Psoas muscle (tissue), 8 donors: ENCODE measurements around the gene RGL2. TPM values are rescaled to one million over a fixed set of nuclear protein-coding genes. Genes with fewer than 3 reads are reported as not detected.
"Not testable (repeated sequence)": the region's sequence is repeated elsewhere in the genome, so short reads cannot be mapped to it uniquely, and the experiment has no call there.

Experiments used
- ATAC-seq, 4 donors: fragments of 200-7000 bp; cut with Tn5 transposase; one replicate each; pipeline ENCODE4 v1.9.1; 2020; ENCODE audit warnings: moderate library complexity in 3 of 4, mild to moderate bottlenecking in 2 of 4
- DNase-seq, 2 donors: peaks; one replicate each; pipeline ENCODE4 v3.0.0-alpha.2; 2020
- H3K27ac ChIP-seq: fragments of 200-600 bp; one replicate; pipeline ENCODE4 v1.8.0; 2022
- H3K27me3 ChIP-seq, 3 donors: fragments of 200-600 bp in 1 of 3; one replicate each; pipeline versions ENCODE4 v1.6.1 to v1.8.0; 2013 to 2022; ENCODE audit warnings: low read length in 2 of 3, mild to moderate bottlenecking in 2 of 3, moderate library complexity in 1 of 3; ENCODE audit not compliant: insufficient read depth in 3 of 3
- H3K36me3 ChIP-seq, 2 donors: fragments of 200-600 bp in 1 of 2; one replicate each; pipeline versions ENCODE4 v1.6.1 to v1.8.0; 2013 to 2022; ENCODE audit warnings: low read depth in 1 of 2, mild to moderate bottlenecking in 1 of 2, moderate library complexity in 1 of 2; ENCODE audit not compliant: insufficient read depth in 1 of 2
- H3K4me1 ChIP-seq: fragments of 200-600 bp; one replicate; pipeline ENCODE4 v1.8.0; 2022
- H3K4me3 ChIP-seq: fragments of 200-600 bp; one replicate; pipeline ENCODE4 v1.8.0; 2022; ENCODE audit warnings: mild to moderate bottlenecking
- H3K9me3 ChIP-seq: fragments of 200-600 bp; one replicate; pipeline ENCODE4 v1.8.0; 2022
- WGBS, 3 donors: extraction: QIAGEN DNeasy Blood & Tissue Kit; methylation state at CpG; one replicate each; pipeline versions ENCODE4 v1.1.6 to v1.1.7; 2013; 5-methylcytosine and 5-hydroxymethylcytosine counted together
- intact Hi-C, 2 donors: fragments of 100-400 bp; cut with DNase I; formaldehyde crosslinking; loops; one replicate each; pipeline versions ENCODE4 v1.11.0 to v1.14.2; 2022
- polyA plus RNA-seq, 3 donors: library from polyadenylated mRNA; stranded (reverse); fragments of 200-250 nt; gene quantifications; one replicate each; pipeline ENCODE4 v1.2.3, GENCODE V29; 2013
- total RNA-seq, 4 donors: library from RNA; stranded (reverse); fragmentation: NEBNext Ultra II Directional in 2 of 4; extraction: Animal tissue kit (Norgen Biotek cat#: 25700) in 2 of 4; gene quantifications; one replicate each; pipeline versions ENCODE4 v1.2.1 to v1.2.4, GENCODE V29; 2021 to 2023
- TF ChIP-seq, protein P1 (sequence below): fragments of 200-600 bp; IDR thresholded peaks from one replicate; pipeline ENCODE4 v1.8.0; 2022; ENCODE audit warnings: antibody characterized with exemption
- donor health status: healthy with polysubstance abuse.
- donor health status: DM: no; HTN: no; CAD: no; lungs with moderate emphysema.
- donor health status: Bipolar disorder and iron deficiency.
- donor health status: healthy.
- donor health status: DM: yes; HTN: yes; CAD: no.
- donor health status: DM: no; HTN: no; CAD: no.
- donor health status: DM: no; HTN: no; CAD: no.
- donor health status: DM: yes; HTN: yes; CAD: no.

The RGL2 gene
- total and polyA plus RNA-seq, 7 donors: 30.5 to 66.1 (median 52.1) TPM

DNA sequence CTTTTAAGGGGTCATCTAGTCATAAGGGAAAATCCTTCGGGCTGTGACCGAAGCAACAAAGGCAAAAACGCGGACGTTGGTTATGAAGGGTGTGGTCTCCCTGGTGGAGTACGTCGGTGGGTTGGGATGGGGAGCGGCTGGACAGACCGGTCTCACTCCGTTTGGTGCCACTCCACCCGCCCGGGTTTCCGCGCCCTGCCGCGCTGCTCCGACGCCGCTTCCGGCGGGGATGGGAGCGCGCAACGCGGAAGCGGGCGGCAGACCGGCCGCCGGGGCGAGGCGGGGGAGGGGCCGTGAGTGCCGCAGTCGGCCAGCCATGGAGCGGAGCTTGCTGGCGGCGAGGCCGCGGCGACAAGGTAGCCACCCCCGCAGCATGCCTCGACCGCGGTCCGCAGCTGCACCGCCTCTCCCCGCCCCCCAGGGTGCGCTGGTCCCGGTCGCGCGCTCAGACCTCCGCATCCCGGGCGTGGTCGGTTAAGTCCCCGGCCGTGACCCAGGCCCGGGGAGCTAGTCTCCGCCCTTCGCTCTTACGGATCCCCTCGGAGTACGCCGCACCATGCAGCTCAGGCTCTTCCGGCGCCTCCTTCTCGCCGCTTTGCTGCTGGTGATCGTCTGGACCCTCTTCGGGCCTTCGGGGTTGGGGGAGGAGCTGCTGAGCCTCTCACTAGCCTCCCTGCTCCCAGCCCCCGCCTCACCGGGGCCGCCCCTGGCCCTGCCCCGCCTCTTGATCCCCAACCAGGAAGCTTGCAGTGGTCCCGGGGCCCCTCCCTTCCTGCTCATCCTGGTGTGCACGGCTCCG, 21.7 kb downstream of the RGL2 start, which contains the start of gene B3GALT4:
Gene B3GALT4 (plus strand): TSS at position 260 of the 799 bp plus-strand sequence. CDS start 297 bp downstream, at position 557.
- intact Hi-C loops: loop anchor here in 1 of 2 donors (5.0 to 10.0 kb wide), 2 partner anchors 35 to 128 kb away; partner anchors contain the start of gene TAPBP
- Histone ChIP-seq H3K27me3 (no peaks in the 10 kb centered on the region), H3K27ac (peak within 1 kb of the TSS; percentile 78), H3K9me3 (no peaks in the 10 kb centered on the region), H3K4me1 (peaks cover 39% of the 10 kb centered on the region), H3K36me3 (peaks cover 6 to 76% of the 10 kb centered on the region in 2 donors), H3K4me3 (peak within 1 kb of the TSS; percentile 68)
- WGBS, 3 donors: 11 to 13% (median 11%) methylated on average over 62 to 80 of the region's 80 CpGs
- ATAC-seq: peak; percentile 49 to 78 (median 67)
- TF ChIP-seq, protein P1, sequence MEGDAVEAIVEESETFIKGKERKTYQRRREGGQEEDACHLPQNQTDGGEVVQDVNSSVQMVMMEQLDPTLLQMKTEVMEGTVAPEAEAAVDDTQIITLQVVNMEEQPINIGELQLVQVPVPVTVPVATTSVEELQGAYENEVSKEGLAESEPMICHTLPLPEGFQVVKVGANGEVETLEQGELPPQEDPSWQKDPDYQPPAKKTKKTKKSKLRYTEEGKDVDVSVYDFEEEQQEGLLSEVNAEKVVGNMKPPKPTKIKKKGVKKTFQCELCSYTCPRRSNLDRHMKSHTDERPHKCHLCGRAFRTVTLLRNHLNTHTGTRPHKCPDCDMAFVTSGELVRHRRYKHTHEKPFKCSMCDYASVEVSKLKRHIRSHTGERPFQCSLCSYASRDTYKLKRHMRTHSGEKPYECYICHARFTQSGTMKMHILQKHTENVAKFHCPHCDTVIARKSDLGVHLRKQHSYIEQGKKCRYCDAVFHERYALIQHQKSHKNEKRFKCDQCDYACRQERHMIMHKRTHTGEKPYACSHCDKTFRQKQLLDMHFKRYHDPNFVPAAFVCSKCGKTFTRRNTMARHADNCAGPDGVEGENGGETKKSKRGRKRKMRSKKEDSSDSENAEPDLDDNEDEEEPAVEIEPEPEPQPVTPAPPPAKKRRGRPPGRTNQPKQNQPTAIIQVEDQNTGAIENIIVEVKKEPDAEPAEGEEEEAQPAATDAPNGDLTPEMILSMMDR: peak; percentile 49
- peak; percentile 80 to 85 for DNase-seq

DNA sequence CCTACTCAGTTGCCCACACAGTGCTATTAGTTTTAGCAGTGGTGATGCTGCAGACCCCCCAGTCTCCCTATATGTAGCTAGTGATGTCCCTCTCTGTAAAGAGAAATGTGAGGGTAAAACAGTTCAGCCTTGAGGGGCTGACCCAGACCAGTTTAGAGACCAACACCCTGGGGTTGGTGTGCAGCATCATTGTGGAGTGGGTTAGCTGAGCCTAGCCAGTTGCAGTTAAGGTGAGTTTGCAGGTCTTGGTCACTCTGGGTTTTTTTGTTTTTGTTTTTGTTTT, 22.2 kb downstream of the RGL2 start:
- Histone ChIP-seq H3K4me1 (peaks cover 39% of the 10 kb centered on the region), H3K27me3 (no peaks in the 10 kb centered on the region), H3K9me3 (no peaks in the 10 kb centered on the region), H3K27ac (peak overlapping the region; percentile 78), H3K4me3 (peak overlapping the region; percentile 68), H3K36me3 (peaks cover 6 to 70% of the 10 kb centered on the region in 2 donors)
- DNase-seq: no peak
- no peak for ATAC-seq
- TF ChIP-seq, protein P1: no peak
- intact Hi-C loops: loop anchor here in 1 of 2 donors (5.0 to 10.0 kb wide), 2 partner anchors 36 to 128 kb away; partner anchors contain the start of gene TAPBP

DNA sequence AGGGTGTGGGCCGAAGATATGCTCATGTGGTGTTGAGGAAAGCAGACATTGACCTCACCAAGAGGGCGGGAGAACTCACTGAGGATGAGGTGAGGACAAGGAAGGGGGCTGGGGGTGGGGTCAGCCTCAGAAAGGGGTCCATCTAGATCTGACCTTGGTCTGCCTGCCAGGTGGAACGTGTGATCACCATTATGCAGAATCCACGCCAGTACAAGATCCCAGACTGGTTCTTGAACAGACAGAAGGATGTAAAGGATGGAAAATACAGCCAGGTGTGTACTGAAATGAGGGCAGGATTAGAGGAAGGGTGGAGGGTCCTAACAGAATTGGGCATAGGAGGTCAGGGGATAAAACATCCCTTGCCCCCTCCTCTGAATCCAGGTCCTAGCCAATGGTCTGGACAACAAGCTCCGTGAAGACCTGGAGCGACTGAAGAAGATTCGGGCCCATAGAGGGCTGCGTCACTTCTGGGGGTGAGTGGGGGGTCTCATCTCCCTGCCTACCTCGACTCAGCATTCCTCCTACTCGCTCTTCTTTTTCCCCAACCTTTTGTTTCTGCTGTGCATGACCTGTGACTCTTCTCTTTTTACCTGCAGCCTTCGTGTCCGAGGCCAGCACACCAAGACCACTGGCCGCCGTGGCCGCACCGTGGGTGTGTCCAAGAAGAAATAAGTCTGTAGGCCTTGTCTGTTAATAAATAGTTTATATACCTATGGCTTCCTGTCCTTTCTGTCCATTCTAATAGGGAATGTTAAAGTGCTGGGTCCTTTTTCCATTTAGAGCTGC, 22.8 kb downstream of the RGL2 start:
- H3K27ac ChIP-seq, DNase-seq, ATAC-seq, H3K9me3 ChIP-seq, H3K27me3 ChIP-seq: not testable (repeated sequence)
- 79 to 81% (median 79%) methylated on average over 16 of the region's 16 CpGs for whole genome bisulfite sequencing, 3 donors
- intact Hi-C loops: loop anchor here in 1 of 2 donors (5.0 to 10.0 kb wide), 2 partner anchors 36 to 129 kb away; partner anchors contain the start of gene TAPBP
- peaks cover 6 to 65% of the 10 kb centered on the region in 2 donors for H3K36me3 ChIP-seq
- H3K4me3 ChIP-seq: peak overlapping the region; percentile 68
- H3K4me1 ChIP-seq: peaks cover 40% of the 10 kb centered on the region

DNA sequence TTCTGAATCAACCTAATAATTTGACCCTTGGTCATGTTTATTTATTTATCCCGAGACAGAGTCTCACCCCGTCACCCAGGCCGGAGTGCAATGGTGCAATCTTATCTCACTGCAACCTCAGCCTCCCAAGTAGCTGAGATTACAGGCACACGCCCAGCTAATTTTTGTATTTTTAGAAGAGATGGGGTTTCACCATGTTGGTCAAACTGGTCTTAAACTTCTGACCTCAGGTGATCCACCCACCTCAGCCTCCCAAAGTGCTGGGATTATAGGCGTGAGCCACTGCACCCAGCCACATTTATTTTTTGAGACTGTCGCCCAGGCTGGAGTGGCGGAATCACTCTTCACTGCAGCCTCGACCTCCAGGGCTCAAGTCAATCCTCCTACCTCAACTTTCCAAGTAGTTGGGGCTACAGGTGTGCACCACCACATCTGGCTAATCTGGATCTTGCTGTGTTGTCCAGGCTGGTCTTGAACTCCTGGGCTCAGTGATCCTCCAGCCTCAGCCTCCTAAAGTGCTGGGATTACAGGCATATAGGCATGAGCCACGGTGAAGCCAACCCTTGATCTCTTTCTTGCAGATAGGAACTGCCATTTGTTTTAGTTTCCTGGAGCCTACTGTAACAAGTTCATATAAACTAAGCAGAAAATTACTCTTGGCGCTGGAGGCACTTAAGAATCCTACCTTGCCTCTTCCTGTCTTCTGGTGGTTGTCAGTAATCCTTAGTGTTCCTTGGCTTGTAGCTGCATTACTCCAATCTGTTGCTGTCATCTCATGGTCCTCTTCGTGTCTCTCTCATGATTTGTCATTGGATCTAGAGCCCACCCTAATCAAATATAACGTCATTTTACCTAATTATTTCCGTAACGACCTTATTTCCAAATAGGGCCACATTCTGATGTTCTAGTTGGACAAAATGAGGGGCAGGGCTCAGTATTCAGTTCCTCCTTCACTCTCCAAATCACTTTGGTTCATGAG, 24.5 kb downstream of the RGL2 start:
- Histone ChIP-seq H3K9me3 (no peaks in the 10 kb centered on the region), H3K27me3 (no peaks in the 10 kb centered on the region), H3K27ac (no peak overlapping the region), H3K4me1 (peaks cover 50% of the 10 kb centered on the region), H3K4me3 (peak overlapping the region; percentile 2), H3K36me3 (peaks cover 6 to 57% of the 10 kb centered on the region in 2 donors)
- ATAC-seq (no peak), DNase-seq (no peak)
- WGBS, 3 donors: 61 to 70% (median 66%) methylated on average over 14 of the region's 14 CpGs
- TF ChIP-seq, protein P1: no peak
- intact Hi-C loops: loop anchor here in 1 of 2 donors (2.0 to 10.0 kb wide), 2 partner anchors 15 to 131 kb away; partner anchors contain the start of genes PFDN6 and WDR46
